Measurements from ENCODE around the gene KIF1A.
"Not testable (repeated sequence)": the region's sequence is repeated elsewhere in the genome, so short reads cannot be mapped to it uniquely, and the experiment has no call there.

KIF1A gene

DNA sequence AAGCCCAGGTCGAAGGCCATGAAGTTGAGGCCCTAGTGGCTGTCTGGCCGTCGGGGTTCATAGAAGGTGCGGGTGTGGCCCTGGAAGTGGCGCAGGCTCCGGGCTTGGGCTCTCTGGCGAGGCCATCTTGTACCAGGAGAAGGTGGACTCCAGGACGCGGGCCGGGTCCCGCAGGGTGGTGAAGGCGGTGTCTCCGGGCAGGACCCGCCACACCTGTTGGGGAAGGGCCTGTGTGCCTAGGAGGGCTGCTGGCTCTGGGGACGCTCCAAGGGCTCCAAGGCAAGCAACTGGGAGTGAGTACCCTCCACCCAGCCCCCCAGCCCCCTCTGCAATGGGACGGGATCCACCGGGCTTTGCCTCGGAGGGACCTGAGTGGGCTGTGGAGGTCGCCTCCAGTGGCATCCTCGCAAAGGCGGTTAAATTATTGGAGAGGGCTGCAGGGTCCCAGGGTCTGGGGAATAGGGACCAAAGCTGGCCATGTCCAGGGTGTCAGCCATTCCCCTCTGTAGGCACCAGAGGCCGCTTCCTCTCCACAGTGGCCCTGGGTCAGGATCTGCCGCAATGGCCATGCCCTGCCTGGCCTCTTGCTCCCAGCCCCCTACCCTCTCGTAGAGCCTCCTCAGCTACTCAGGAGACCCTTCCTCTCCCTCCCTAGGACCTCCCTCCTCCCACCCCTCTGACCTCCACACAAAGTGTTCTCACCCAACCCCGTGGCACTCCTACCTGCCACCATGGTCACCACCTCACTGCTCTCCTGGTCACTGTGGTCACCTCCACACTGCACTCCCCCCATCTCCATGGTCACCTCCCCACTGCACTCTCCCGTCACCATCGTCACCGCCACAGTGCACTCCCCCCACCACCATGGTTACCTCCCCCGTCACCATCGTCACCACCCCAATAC lies 118.0 kb downstream of the KIF1A start:
- no peak for ATAC-seq
- no peak overlapping the region for H3K27ac Mint-ChIP-seq
- no peak overlapping the region for H3K4me3 Mint-ChIP-seq
- peaks cover 41% of the 10 kb centered on the region for H3K27me3 Mint-ChIP-seq
- DNase-seq: no peak
- peaks cover 17% of the 10 kb centered on the region for H3K4me1 Mint-ChIP-seq
- H3K9me3 Mint-ChIP-seq: no peaks in the 10 kb centered on the region

DNA sequence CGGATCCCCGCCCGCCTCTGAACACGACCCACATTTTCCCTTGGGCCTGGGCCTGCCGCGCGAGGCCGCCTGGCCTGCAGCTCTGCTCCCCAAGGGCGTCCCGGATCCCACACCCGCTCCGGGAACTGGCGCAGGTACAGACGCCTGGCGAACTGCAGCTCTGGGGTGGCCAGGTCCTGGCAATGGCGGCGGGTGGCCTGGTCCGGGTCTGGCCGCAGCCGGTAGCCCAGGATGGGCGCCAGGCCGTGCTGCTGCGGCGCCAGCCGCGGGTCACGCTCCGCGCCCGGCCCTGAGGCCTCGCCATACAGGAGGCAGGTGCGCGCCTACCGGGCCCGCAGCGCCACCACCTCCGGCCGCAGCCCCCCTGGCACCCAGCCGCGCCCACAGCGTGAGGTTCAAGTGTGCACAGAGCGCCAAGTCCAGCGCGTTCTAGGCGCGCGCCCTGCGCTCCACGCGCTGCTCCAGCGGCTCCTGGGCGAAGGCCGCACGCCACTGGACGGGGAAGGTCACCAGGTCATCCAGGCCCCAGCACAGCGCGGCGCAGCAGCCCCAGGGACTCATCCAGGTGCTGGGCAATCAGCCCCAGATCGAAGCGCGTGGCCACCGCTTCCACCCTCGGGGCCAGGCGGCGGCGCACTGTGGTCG lies 118.8 kb downstream of the KIF1A start:
- H3K27me3 Mint-ChIP-seq: peaks cover 39% of the 10 kb centered on the region
- H3K4me1 Mint-ChIP-seq: peaks cover 17% of the 10 kb centered on the region
- no peak for DNase-seq
- no peak overlapping the region for H3K27ac Mint-ChIP-seq
- ATAC-seq: no peak
- H3K9me3 Mint-ChIP-seq: no peaks in the 10 kb centered on the region
- no peak overlapping the region for H3K4me3 Mint-ChIP-seq

DNA sequence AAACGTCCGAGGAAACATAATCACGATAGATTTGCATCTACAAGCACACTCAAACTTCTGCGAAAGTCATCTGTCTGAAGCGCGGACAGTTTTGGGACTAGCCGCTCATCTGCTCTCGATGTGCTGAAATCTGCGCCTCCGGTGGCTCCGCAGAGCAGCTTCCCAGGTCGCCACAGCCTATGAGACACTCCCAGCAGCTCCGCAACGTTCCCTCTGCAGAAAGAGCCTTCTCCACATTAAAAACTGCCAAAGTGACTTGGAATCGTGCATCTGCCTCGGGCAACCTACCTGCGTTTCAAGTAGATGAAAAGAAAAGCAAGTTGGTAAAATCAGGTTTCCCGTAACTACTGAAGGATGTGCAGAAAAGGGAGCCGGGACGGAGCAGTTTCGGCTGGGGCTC lies 119.4 kb downstream of the KIF1A start:
- peaks cover 15% of the 10 kb centered on the region for H3K4me1 Mint-ChIP-seq
- not testable (repeated sequence) for ATAC-seq, H3K4me3 Mint-ChIP-seq, H3K27ac Mint-ChIP-seq, H3K9me3 Mint-ChIP-seq, DNase-seq
- peaks cover 33% of the 10 kb centered on the region for H3K27me3 Mint-ChIP-seq

DNA sequence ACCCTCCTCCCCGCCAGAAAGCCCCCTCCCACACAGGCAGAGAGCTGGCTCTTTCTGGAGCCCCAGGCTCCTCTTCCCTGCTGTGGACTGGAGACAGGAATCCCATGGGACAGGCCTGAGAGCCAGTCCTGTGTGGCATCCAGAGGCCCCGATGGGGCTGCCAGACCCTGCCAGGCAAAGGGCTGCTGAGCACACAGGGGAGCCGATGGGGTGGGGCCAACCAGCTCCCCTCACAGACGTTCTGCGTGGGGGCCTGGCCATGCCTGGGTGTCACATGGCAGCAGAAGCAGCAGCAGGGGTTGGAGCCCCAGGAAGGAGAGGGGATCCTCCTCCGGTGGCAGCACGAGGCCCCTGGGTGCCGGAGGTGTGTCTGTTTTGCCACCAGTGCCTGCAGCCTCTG lies 120.2 kb downstream of the KIF1A start:
- not testable (repeated sequence) for H3K4me3 Mint-ChIP-seq, H3K9me3 Mint-ChIP-seq, ATAC-seq, H3K4me1 Mint-ChIP-seq, DNase-seq
- H3K27ac Mint-ChIP-seq: peak overlapping the region in 1 of 2 donors; percentile 69
- H3K27me3 Mint-ChIP-seq: peaks cover 25% of the 10 kb centered on the region

DNA sequence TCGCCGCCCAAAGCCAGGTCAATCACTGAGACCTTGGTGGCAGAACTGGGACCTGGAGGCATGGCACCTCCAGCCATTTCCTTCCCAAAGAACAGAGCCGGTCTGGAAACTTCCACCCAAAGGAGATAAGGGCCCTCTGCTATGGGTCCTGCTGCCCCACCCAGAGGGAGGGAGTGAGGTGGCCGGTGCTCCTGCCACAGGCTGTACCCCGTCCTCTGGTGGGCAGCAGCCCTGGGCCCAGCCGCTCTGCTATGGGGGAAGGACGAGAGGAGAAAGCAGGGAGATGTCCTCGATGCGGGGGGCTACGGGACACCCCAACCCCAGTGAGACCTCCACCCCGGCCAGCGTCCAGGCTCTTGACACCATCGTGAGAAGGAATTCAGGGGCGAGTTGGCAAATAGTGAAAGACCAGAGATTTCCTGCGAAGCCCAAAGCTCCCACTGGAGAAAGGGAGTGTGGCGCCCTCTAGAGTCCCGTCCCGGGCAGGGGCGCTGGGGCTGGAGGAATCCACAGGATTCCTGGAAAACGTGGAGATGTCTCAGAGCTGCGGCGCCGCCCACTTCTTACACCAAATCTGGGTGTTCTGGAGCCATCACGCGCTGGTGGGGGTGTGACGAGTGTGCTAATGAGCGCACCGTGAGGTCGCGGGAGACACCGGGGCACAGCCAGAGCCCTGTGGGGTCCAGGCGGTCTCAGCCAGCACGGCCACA lies 121.0 kb downstream of the KIF1A start:
- not testable (repeated sequence) for H3K4me1 Mint-ChIP-seq, H3K4me3 Mint-ChIP-seq, H3K9me3 Mint-ChIP-seq, H3K27ac Mint-ChIP-seq, DNase-seq
- peak; percentile 23 for ATAC-seq
- peaks cover 17% of the 10 kb centered on the region for H3K27me3 Mint-ChIP-seq

DNA sequence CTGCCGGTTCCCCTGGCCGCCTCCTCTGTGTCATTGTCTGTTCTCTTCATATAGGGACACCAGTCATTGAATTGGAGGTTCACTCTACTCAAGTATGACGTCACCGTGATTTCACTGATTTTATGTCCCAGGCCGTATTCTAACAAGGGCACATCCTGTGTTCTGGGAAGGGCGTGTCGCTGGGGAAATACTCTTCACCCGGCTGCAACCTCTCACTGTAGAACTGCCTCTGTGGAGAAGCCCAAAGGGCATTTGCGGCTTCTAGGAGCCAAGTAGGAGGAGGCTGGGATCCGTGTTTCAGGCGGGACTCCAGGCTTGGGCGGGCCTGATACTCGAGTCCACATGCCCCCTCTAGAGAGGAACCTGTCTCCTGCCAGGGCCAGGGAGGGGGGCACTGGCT lies 123.5 kb downstream of the KIF1A start:
- not testable (repeated sequence) for H3K27me3 Mint-ChIP-seq, DNase-seq, H3K4me3 Mint-ChIP-seq, H3K9me3 Mint-ChIP-seq, H3K4me1 Mint-ChIP-seq, ATAC-seq, H3K27ac Mint-ChIP-seq

DNA sequence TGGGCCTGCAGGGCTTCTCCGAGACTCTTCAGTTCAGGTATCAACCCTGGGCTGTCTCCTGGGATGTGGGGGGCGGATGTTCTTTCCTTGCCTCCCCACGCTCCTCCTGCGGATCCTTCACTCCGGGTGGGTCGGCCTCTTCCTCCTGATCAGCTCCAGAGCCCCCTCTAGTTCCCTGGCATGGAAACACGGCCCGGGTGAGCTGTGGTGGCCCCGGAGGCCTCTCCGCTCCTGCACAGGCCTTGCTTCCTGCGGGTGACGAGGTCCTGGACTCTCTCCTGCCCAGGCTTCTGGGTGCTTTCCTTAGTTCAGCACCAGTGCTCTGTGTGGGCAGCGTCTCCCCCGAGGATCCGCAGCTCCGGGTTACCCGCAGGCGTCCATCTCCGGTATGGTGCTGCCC lies 124.4 kb downstream of the KIF1A start:
- H3K4me3 Mint-ChIP-seq, H3K4me1 Mint-ChIP-seq, DNase-seq, H3K27ac Mint-ChIP-seq, H3K9me3 Mint-ChIP-seq, H3K27me3 Mint-ChIP-seq, ATAC-seq: not testable (repeated sequence)

DNA sequence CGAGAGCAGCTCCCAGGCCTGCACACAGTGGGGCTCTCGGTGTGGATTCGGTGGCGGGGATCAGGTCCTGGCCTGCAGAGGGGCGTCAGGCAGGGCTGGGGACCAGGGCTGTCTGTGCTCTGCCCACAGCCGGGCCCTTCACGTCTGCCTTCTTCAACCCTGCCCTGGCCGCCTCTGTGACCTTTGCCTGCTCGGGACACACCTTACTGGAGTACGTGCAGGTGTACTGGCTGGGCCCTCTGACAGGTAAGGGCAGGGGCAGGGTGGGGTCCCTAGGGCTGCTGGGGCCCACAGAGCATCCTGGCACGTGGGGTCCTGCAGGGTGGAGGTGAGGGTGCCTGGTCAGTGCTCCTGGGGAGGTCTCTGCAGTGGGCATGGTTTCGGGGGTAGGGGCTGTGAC lies 125.7 kb downstream of the KIF1A start:
- not testable (repeated sequence) for H3K27ac Mint-ChIP-seq, H3K4me3 Mint-ChIP-seq, H3K9me3 Mint-ChIP-seq, H3K4me1 Mint-ChIP-seq, H3K27me3 Mint-ChIP-seq, ATAC-seq, DNase-seq

DNA sequence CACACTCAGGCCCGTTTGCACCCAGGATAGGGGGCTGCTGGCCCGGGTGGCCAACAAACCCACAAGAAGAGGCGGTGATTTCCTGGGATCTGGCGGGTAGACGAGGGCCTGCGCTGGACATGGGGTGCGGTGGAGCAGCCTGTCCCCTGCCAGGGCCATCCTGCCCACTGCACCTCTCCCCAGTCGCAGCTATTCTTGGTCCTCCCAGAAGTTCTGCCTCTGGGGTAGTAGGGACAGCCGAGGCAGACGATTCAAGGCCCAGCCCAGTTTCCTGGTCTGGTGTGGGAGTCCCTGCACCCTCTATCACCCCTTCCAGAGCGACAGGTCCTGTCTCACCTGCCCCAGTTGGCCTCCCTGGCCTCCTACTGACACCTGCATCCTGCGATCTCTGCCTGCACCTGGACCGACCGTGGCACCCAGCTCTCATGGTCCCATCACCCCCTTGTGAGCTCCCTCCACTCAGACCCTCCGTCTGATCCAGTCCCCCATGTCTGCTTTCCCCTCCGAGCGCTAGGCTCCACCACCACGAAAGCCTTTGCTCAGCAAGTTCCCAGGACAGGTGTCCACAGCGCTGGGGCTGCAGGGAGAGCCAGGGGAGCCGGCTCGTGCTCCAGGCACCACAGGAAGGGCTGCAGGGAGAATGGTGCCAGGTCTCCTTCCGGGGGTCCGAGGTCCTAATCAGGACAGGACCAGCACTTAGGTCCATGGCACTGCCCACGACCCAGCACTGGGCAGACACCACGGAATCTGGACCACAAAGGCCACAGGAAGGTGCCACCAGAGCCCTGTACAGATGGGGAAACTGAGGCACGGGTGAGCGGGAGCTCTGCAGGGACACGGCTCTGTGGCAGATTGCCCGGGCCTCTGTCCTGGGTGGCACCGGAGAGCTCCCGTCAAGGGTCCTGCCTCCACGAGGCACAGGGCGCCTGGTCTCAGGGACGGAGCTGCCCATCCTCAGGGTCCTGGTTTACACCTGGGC lies 127.1 kb downstream of the KIF1A start:
- not testable (repeated sequence) for ATAC-seq, DNase-seq, H3K4me3 Mint-ChIP-seq, H3K4me1 Mint-ChIP-seq, H3K27me3 Mint-ChIP-seq, H3K27ac Mint-ChIP-seq, H3K9me3 Mint-ChIP-seq

DNA sequence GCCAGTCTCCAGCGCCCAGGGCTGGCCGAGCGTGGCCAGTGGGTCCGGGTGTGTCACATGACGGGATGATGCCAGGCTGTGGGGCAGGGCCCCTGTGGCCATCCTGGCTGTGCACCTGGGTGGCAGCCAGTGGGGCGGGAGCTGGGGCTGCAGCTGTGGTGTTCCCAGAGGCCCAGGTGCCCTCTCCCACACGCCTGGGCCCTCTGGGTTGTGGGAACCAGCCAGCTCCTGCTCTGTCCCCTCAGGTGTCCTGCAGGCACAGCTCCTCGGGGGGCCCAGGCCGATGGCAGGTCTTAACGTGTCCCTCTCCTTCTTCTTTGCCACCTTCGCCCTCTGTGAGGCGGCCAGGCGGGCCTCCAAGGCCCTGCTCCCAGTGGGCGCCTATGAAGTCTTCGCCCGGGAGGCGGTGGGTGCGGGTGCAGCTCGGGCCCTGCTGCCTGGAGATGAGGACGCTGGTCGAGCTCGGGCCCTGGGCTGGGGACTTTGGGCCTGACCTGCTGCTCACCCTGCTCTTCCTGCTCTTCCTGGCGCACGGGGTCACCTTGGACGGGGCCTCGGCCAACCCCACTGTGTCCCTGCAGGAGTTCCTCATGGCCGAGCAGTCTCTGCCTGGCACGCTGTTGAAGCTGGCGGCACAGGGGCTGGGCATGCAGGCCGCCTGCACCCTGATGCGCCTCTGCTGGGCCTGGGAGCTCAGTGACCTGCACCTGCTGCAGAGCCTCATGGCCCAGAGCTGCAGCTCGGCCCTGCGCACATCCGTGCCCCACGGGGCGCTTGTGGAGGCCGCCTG lies 128.2 kb downstream of the KIF1A start, which contains the start of gene AQP12A:
Gene AQP12A (plus strand): TSS at position 236 of the 790 bp plus-strand sequence. CDS start 48 bp downstream, at position 284.
- H3K4me1 Mint-ChIP-seq, H3K27ac Mint-ChIP-seq, H3K27me3 Mint-ChIP-seq, DNase-seq, ATAC-seq, H3K9me3 Mint-ChIP-seq: not testable (repeated sequence)
- H3K4me3 Mint-ChIP-seq: peak within 1 kb of the TSS in 1 of 2 donors; percentile 21

DNA sequence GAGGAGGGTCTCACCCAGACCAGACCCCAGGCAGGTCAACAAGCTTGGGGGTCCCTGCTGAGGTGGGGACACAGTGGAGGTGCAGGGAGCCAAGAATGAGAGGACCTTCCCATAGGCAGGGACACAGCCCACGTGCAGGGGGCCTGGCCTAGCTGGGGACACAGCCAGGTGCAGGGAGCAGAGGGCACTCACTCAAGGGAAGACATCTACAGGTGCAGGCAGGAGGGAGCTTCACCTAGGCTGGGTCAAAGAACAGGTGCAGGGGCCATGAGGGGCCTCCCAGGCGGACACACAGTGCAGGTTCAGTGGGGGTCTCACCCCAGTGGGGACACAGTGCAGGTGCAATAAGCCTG lies 129.0 kb downstream of the KIF1A start:
- DNase-seq, H3K27me3 Mint-ChIP-seq, H3K4me1 Mint-ChIP-seq, H3K9me3 Mint-ChIP-seq, H3K4me3 Mint-ChIP-seq, H3K27ac Mint-ChIP-seq: not testable (repeated sequence)
- peak; percentile 14 for ATAC-seq

DNA sequence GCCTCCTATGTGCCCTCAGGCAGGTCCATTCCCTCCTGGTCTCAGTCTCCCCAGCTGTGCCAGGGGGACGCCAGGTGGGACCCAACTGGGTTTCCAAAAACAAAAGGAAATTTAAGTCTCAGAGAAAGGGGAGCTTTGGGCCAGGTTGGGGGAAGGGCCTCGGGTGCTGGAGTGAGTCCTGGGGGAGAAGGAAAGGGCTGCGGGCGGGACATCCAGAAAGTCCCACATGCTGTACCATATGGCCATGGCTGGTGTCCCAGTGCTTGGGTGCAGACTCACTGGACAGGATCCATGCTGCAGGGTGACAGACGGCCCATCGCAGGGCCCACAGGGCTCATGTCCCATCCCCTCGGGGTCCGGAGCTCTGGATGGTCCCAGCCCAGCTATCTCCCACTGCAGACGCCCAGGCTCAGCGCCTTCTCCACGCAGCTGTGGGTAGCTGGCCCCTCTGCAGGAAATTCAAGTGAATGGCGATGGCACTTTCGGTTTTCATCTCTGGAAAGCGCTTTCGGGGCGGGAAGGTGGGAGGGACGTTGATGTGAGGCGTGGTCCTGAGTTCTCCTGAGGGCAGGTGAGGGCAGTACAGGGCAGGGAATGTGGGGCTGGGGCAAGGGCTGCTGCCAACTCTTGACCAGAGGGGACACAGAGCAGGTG lies 129.5 kb downstream of the KIF1A start:
- H3K4me3 Mint-ChIP-seq: peak overlapping the region in 1 of 2 donors; percentile 21
- H3K4me1 Mint-ChIP-seq, H3K9me3 Mint-ChIP-seq, H3K27me3 Mint-ChIP-seq, DNase-seq, H3K27ac Mint-ChIP-seq: not testable (repeated sequence)
- ATAC-seq: peak; percentile 12

DNA sequence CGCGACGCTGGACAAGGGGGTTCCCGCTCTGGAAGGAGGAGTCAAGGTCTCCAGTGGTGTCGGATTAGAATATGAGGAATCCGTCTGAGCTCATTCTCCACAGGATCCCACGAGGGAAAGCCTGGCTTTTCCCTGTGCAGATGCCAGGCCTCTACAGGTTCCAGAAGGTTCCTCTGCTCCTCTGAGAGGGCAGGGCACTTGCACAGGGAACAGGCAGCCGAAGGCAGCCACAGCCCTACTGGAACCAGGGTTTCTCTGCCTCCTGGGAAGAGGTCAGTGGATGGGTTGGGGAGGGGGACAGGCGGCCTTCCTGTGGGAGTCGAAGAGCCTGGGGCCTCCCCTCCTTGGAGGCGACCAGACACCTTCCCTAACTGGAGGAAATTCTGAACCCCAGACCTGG lies 130.0 kb downstream of the KIF1A start:
- H3K9me3 Mint-ChIP-seq: no peaks in the 10 kb centered on the region
- no peaks in the 10 kb centered on the region for H3K27me3 Mint-ChIP-seq
- DNase-seq (no peak), ATAC-seq (no peak)
- H3K4me3 Mint-ChIP-seq: no peak overlapping the region
- H3K4me1 Mint-ChIP-seq: peaks cover 5% of the 10 kb centered on the region
- H3K27ac Mint-ChIP-seq: peak overlapping the region in 1 of 2 donors; percentile 80

DNA sequence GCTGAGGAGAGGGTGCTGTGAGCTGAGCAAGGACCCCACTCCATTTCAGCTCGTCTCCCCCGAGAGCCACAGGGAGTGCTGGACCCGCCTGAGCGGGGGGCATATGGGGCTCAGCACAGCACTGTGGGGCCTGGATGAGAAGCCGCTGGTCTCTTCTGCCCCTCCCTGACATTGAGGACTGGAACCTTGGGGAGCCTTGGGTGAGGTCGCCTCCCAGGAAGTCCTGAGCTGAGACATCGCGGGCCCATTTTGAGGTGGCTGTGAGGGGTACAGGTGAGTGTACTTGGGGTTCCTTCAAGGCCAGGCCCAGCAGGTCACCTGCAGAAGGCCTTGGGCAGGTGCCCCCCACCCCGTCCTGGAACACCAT lies 131.5 kb downstream of the KIF1A start:
- ATAC-seq (no peak), DNase-seq (no peak)
- Mint-ChIP-seq H3K4me3 (no peak overlapping the region), H3K4me1 (peaks cover 14% of the 10 kb centered on the region), H3K27ac (no peak overlapping the region), H3K9me3 (no peaks in the 10 kb centered on the region), H3K27me3 (no peaks in the 10 kb centered on the region)
